Fibroblast of skin of left biceps (primary cell): Measurements from ENCODE around the gene UGT1A10.
"Not testable (repeated sequence)": the region's sequence is repeated elsewhere in the genome, so short reads cannot be mapped to it uniquely, and the experiment has no call there.

ENCODE experiments used
- DNase-seq, 2 experiments: peaks; one replicate each; pipeline ENCODE4 v3.0.0-alpha.2; 2013; ENCODE audit warnings: low read depth in 2 of 2

UGT1A10 gene

GRCh38 chr2:233692648-233693047, 56.4 kb downstream of the UGT1A10 start, which contains the start of gene UGT1A6:
UGT1A6 (plus strand) TSS chr2:233692890; CDS start chr2:233693005, 115 bp downstream.
- DNase-seq = no peak

GRCh38 chr2:233693963-233694362, 57.7 kb downstream of the UGT1A10 start:
- no peak for DNase-seq

- DNase-seq = no peak
These were observed 62.5 kb downstream of the UGT1A10 start for GRCh38 chr2:233698740-233699139.

DNA sequence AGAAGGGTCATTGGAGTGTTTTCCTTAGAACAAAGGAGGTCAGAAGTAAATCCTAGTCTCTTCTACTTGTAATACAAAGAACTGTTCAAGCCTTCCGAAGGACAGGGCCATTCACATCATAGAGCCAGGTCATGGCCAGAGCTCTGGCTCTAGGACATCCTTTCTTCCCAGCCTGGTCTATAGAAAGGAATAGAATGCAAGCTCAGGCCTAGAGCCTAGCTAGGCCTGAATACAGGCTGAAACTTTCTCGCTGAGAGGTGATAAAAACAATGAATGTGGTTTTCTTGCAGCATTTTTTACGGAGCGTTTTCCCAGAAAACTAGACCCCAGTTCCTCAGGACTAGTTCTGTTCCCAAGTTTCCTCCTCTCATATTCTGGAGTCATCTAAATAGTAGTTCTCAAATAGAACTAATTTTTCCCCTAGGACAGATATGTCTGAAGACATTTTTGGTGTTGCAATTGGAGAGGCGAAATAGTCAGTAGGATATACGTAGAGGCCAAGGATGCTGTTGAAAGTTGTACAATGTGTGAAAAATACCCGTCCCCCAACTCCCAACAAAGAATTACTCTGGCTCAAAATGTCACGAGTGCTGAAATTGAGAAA, 63.3 kb downstream of the UGT1A10 start:
- no peak for DNase-seq

- DNase-seq = no peak
These were observed 63.9 kb downstream of the UGT1A10 start for GRCh38 chr2:233700028-233700635.

DNA sequence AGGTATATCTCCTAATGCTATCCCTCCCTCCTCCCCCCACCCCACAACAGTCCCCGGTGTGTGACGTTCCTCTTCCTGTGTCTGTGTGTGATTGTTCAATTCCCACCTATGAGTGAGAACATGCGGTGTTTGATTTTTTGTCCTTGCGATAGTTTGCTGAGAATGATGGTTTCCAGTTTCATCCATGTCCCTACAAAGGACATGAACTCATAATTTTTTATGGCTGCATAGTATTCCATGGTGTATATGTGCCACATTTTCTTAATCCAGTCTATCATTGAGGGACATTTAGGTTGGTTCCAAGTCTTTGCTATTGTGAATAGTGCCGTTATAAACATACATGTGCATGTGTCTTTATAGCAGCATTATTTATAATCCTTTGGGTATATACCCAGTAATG, 64.6 kb downstream of the UGT1A10 start:
- DNase-seq = not testable (repeated sequence)

DNA sequence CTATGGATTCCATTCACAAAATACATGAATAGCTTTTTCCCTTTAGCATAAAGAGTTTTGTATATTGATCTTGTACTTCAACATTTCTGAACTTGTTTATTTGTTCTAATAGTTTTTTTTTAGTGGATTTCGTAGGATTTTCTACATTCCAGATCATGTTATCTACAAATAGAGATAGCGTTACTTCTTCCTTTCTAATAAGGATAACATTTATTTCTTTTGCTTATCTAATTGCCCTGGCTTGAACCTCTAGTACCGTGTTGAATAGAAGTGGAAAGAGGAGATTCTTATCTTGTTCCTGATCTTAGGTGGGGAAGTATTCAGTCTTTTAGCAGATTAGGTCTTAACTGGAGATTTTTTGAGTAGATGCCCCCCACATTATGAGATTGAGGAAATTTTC, 66.0 kb downstream of the UGT1A10 start:
- DNase-seq = no peak

DNA sequence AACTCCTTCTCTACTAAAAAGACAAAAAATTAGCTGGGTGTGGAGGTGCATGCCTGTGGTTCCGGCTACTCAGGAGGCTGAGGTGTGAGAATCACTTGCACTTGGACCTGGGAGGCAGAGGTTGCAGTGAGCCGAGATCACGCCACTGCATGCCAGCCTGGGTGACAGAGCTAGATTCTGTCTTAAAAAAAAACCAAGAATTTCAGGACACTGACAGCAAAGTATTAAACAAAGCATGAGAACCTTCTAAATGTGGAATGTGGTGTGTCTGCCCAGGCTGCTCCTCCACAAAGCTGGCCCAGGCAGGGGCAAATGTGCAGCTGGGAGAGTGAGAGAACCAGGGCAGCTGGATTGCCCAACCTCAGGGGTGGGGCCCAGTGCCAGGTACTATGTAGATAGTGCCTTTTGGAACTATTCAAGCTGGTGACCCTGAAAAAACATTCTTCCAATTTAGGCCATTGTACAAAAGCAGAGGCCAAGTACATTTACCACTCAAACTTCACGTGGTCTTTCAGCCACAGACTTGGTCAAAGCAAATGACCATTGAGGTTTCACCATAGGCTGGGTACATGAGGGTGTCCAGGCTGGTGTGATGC, 69.8 kb downstream of the UGT1A10 start:
- no peak for DNase-seq

DNA sequence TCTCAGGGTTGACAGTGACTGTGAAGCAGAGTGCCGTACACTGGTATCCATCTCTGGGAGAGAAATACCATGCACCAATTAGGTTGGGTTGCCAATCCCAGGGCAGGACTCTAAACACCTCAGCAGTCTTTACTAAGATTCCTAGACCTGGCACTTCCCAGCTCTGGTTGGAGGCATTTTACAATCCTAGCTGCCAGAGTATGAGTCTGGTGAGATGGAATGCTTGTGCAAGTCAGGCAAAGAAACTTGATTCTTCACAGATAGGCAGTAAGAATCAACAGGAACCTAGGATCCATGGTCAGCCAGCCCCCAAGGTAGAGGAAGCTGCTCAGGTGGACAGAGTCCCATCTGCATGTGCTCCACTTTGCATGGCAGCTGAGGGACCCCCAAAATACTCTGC, 70.5 kb downstream of the UGT1A10 start:
- no peak for DNase-seq

DNA sequence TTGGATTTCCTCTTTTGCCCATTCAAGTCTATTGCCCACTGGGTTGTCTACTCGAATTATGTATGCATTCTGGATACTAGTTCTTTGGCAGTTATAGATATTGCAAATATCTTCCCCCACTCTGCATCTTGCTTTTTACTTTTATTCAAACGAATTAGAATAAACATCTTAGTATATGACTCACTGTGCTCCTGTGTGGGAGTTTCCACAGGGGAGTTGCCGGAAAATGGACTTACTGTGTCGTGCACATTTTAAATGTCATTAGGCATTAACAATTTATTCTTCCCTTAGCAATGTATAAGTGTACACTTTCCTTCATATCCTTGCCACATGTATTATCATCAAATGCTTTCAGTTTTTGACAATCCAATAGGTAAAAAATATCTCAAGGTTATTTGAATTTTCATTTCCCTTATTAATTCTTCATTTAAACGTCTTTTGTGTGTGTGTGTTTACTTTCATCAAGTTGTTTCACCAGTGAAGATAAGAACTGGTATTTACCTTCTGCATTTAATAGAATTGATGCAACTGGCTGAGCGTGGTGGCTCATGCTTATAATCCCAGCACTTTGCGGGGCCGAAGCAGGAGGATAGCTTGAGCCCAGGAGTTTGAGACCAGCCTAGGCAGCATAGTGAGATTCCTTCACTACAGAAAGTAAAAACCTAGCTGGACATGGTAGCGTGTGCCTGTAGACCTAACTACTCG, 71.8 kb downstream of the UGT1A10 start:
- DNase-seq = no peak

DNA sequence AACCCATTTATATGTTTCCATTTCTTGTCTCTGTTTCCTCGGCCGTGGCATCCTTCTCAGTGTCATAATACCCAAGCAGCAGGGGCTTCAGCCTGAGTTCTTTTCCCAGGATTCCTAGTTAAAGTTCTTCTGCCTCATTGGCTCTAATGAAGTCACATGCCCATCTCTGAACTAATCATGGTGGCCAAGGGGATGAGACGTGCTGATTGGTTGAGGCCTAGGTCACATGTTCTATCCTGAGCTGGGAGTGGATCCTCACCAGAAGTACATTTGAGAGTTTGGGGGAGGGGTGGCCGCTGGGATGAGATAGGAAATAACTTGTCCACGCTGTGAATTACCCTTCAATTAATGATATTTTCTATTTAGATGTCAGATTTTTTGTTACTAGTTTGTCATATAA, 72.7 kb downstream of the UGT1A10 start:
- DNase-seq = no peak

DNA sequence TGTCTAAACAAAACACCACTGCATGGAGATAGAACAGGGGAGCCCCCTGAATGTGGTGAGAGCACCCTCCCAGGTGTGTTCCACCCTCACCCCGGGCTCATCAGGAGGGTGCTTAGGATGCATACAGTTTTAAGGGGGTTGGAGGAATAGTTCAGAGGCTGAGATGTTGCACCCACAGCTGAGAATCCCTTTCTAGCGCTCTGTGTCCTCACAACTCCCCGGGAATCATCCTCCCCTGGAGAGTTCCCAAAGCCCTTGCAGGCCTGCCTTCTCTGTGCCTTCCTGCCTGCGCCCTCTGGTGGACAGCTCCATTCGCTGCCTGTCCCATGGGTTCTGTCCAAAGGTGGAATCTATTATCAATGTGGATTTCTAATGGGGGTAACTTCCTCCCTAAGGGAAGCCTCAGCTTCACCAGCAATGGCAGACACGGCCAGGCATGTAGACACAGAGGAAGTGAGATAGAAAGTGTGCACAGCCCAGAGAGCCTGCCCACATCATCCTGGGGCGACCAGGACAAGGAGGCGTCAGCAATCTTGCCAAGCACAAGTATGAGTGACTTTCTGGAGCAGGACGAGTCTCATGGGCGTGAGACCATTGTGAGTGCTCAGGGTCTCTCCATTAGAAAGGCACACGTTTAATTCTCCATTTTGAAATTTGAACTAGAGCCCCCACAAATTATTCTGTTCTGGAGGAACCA, 75.2 kb downstream of the UGT1A10 start:
- DNase-seq = peak; percentile 29 to 30

DNA sequence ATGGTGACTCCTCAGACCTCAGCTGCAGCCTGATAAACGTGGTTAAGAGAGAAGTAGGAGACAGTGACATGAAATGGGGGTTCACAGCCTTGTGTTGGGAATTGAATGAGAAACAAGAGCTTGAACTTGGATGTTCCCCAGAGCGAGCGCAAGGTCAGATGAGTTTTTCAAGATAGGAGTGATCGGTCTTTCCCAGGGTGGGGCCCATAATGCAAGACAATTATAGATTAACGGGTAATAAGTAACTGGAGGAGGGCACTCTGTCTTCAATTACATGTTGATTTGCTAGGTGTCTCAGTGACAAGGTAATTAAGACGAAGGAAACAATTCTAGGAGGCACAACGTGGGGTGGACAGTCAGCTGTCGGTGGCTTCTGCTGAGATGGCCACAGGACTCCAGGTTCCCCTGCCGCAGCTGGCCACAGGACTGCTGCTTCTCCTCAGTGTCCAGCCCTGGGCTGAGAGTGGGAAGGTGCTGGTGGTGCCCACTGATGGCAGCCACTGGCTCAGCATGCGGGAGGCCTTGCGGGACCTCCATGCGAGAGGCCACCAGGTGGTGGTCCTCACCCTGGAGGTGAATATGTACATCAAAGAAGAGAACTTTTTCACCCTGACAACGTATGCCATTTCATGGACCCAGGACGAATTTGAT, 76.5 kb downstream of the UGT1A10 start, which contains the start of gene UGT1A5:
Gene UGT1A5, plus strand, starts transcription at position 297 of the 651 bp plus-strand sequence. Its CDS starts 85 bp downstream, at position 382.
- DNase-seq = no peak

- no peak for DNase-seq
These were observed 77.0 kb downstream of the UGT1A10 start for GRCh38 chr2:233713262-233713615.

DNA sequence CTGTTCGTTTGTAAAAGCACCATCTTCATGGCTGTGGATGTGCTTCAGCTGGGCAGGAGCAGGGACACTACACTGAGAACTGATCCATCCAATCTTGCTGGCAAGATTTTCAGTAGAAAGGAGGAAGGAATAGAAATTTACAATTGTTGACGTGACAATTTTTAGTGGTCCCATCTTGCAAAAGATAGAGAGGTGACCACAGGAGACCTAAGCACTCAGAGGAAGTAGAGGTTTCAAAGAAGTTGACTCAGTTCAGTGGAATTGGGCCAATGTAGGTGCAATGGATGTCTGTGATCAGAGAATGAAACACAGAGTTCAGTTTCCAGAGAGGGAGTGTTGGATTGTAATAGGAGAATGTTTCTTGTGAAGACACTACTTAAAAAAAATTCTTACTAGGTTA, 77.9 kb downstream of the UGT1A10 start:
- no peak for DNase-seq

DNA sequence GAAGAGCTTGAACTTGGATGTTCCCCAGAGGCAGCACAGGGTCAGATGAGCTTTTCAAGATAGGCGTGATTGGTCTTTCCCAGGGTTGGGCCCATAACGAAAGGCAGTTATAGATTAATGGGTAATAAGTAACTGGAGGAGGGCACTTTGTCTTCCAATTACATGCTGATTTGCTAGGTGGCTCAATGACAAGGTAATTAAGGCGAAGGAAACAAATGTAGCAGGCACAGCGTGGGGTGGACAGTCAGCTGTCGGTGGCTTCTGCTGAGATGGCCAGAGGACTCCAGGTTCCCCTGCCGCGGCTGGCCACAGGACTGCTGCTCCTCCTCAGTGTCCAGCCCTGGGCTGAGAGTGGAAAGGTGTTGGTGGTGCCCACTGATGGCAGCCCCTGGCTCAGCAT, 82.3 kb downstream of the UGT1A10 start, which contains the start of gene UGT1A4:
Gene UGT1A4, plus strand, starts transcription at position 185 of the 400 bp plus-strand sequence. Its CDS starts 85 bp downstream, at position 270.
- DNase-seq = no peak

- no peak for DNase-seq
These were observed 92.6 kb downstream of the UGT1A10 start, which contains the start of gene UGT1A3 for GRCh38 chr2:233728723-233729301. UGT1A3 (plus strand) TSS chr2:233729042; CDS start chr2:233729127, 85 bp downstream.

- not testable (repeated sequence) for DNase-seq
These were observed 100.8 kb downstream of the UGT1A10 start for GRCh38 chr2:233736868-233737653.

DNA sequence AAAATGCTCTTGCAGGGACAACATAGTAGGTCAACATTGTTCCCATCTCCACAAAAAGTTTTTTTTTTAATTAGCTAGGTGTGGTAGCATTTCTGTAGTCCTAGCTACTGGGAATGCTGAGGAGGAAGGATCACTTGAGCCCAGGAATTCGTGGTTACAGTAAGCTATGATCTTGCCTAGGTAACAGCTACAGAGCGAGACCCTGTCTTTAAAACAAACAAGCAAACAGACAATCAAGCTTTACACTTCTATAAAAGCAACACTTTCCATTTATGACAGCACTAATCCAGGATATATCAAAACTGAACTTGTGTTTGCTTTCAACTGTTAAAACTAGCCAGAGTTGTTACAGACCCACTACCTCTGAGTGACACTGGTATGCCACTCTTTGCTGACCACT, 104.6 kb downstream of the UGT1A10 start:
- no peak for DNase-seq
